Hepatocyte (in vitro differentiated cells): ENCODE measurements around the gene NEB.

Source experiments
- CTCF ChIP-seq: fragments of 200-600 bp; sonication (generic); IDR thresholded peaks from 2 replicates; pipeline ENCODE4 v1.5.1; 2016; ENCODE audit warnings: antibody characterized with exemption, mild to moderate bottlenecking; ENCODE audit not compliant: poor library complexity
- EZH2 ChIP-seq: fragments of 200-600 bp; sonication (generic); IDR thresholded peaks from 2 replicates; pipeline ENCODE4 v1.6.1; 2016; ENCODE audit warnings: antibody characterized with exemption, mild to moderate bottlenecking, borderline replicate concordance
- EZH2phosphoT487 ChIP-seq: fragments of 200-600 bp; sonication (generic); IDR thresholded peaks from one replicate; pipeline ENCODE4 v1.6.1; 2018; ENCODE audit warnings: antibody characterized with exemption, mild to moderate bottlenecking, low read depth, moderate library complexity; ENCODE audit not compliant: unreplicated experiment, severe bottlenecking

- TF ChIP-seq CTCF (no peak), EZH2 (no peak), EZH2phosphoT487 (no peak)
Measured at GRCh38 chr2:151644580-151644979, 89.7 kb downstream of the NEB start.
